ENCODE results near the gene LEP. TPM values are rescaled to one million over a fixed set of nuclear protein-coding genes. Genes with fewer than 3 reads are reported as not detected.

Gene LEP
- total and polyA plus RNA-seq, 9 of the 15 experiments (the other 6 are each of a cell fraction or from before 2014, with no cell fraction given), result not detected

DNA sequence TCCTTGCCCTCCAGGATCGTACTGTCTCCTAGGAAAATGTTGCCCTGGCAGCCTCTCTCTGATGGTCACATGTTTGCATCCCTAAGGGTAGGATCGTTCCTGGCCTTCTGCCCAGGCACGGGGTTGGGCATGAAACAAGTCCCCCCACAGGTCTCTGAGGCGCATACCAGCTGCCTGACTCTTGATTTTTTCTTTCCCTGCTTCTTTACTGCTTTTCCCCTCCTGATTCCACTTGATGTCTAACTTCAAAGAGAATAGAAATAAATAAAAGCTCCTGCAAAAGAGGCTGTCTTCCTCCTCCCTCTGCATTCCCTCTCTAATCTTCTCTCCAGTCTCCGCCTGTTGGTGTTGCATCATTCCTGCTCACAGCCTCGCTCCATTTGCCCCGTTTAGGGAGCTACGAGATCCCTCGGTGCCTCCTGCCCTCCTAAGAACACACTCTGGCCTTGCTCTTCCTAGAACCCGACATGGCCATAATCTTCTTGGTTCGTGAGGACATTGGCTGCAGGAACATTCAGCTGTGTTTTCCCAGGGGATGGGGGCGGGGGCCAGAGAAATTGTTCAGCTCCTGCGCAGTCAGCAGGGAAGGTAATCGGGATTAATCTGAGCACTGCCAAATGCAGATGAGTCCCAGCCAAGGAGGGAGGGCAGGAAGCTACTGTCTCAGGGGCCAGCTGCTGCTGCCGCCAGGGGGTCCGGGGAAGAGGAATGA is 26.0 kb downstream of the LEP start (continued):
- TF ChIP-seq, protein P1, sequence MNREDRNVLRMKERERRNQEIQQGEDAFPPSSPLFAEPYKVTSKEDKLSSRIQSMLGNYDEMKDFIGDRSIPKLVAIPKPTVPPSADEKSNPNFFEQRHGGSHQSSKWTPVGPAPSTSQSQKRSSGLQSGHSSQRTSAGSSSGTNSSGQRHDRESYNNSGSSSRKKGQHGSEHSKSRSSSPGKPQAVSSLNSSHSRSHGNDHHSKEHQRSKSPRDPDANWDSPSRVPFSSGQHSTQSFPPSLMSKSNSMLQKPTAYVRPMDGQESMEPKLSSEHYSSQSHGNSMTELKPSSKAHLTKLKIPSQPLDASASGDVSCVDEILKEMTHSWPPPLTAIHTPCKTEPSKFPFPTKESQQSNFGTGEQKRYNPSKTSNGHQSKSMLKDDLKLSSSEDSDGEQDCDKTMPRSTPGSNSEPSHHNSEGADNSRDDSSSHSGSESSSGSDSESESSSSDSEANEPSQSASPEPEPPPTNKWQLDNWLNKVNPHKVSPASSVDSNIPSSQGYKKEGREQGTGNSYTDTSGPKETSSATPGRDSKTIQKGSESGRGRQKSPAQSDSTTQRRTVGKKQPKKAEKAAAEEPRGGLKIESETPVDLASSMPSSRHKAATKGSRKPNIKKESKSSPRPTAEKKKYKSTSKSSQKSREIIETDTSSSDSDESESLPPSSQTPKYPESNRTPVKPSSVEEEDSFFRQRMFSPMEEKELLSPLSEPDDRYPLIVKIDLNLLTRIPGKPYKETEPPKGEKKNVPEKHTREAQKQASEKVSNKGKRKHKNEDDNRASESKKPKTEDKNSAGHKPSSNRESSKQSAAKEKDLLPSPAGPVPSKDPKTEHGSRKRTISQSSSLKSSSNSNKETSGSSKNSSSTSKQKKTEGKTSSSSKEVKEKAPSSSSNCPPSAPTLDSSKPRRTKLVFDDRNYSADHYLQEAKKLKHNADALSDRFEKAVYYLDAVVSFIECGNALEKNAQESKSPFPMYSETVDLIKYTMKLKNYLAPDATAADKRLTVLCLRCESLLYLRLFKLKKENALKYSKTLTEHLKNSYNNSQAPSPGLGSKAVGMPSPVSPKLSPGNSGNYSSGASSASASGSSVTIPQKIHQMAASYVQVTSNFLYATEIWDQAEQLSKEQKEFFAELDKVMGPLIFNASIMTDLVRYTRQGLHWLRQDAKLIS (CRISPR knock-in tag; IDR thresholded peaks at IDR 0.05), result peak; percentile 70; the same call in 1 of the 2 replicates
- TF ChIP-seq EP300 (IDR thresholded peaks at IDR 0.05; ENCODE audit: low read length) (peak; percentile 45; the same call in 1 of the 2 replicates), ZNF436 (CRISPR knock-in tag; IDR thresholded peaks at IDR 0.05) (0 out of 2 replicates have a peak, but pooled peaks have one; percentile 37), SMAD3 (CRISPR knock-in tag; conservative IDR thresholded peaks at IDR 0.05) (no peak; the same call in 1 of the 2 replicates), RAD21 (CRISPR knock-in tag; conservative IDR thresholded peaks at IDR 0.05 in 1 of 2, IDR thresholded peaks at IDR 0.05 in 1 of 2) (peak in 1 of 2 experiments; percentile 19; a peak in 1 of 4 replicates), HDAC3 (IDR thresholded peaks at IDR 0.05; ENCODE audit: borderline replicate concordance, partially characterized antibody) (no peak), SMAD4 (CRISPR knock-in tag; conservative IDR thresholded peaks at IDR 0.05) (peak; percentile 76), ATF7 (IDR thresholded peaks at IDR 0.05) (peak; percentile 94), ZNF23 (CRISPR knock-in tag; IDR thresholded peaks at IDR 0.05) (no peak), ETV1 (tag; conservative IDR thresholded peaks at IDR 0.05; ENCODE audit: low read depth) (peak; percentile 47; the same call in 1 of the 2 replicates), CEBPG (CRISPR knock-in tag; IDR thresholded peaks at IDR 0.05) (peak; percentile 97), CEBPG (tag; conservative IDR thresholded peaks at IDR 0.05 in 1 of 2, IDR thresholded peaks at IDR 0.05 in 1 of 2) (peak; percentile 98 to 99), ETV5 (CRISPR knock-in tag; IDR thresholded peaks at IDR 0.05; ENCODE audit: low read depth) (no peak), MAZ (CRISPR knock-in tag; conservative IDR thresholded peaks at IDR 0.05 in 1 of 2, IDR thresholded peaks at IDR 0.05 in 1 of 2) (peak in 1 of 2 experiments; percentile 33; a peak in 1 of 4 replicates), FOXK2 (conservative IDR thresholded peaks at IDR 0.05 in 1 of 2, IDR thresholded peaks at IDR 0.05 in 1 of 2; ENCODE audit: low read depth in 2 of 2) (0 out of 4 replicates have a peak, but pooled peaks of 1 of the 2 experiments have one; percentile 42), PYGO2 (tag; IDR thresholded peaks at IDR 0.05) (no peak), SRF (CRISPR knock-in tag; IDR thresholded peaks at IDR 0.05) (no peak)
- TF ChIP-seq, protein P2, sequence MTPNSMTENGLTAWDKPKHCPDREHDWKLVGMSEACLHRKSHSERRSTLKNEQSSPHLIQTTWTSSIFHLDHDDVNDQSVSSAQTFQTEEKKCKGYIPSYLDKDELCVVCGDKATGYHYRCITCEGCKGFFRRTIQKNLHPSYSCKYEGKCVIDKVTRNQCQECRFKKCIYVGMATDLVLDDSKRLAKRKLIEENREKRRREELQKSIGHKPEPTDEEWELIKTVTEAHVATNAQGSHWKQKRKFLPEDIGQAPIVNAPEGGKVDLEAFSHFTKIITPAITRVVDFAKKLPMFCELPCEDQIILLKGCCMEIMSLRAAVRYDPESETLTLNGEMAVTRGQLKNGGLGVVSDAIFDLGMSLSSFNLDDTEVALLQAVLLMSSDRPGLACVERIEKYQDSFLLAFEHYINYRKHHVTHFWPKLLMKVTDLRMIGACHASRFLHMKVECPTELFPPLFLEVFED (CRISPR knock-in tag; conservative IDR thresholded peaks at IDR 0.05), result 0 out of 2 replicates have a peak, but pooled peaks have one; percentile 62
- TF ChIP-seq, protein P3, sequence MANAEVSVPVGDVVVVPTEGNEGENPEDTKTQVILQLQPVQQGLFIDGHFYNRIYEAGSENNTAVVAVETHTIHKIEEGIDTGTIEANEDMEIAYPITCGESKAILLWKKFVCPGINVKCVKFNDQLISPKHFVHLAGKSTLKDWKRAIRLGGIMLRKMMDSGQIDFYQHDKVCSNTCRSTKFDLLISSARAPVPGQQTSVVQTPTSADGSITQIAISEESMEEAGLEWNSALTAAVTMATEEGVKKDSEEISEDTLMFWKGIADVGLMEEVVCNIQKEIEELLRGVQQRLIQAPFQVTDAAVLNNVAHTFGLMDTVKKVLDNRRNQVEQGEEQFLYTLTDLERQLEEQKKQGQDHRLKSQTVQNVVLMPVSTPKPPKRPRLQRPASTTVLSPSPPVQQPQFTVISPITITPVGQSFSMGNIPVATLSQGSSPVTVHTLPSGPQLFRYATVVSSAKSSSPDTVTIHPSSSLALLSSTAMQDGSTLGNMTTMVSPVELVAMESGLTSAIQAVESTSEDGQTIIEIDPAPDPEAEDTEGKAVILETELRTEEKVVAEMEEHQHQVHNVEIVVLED (CRISPR knock-in tag; IDR thresholded peaks at IDR 0.05), result peak; percentile 30; the same call in 1 of the 2 replicates
